Measurements from ENCODE around the gene ISL2.
"Not testable (repeated sequence)": the region's sequence is repeated elsewhere in the genome, so short reads cannot be mapped to it uniquely, and the experiment has no call there.

Gene ISL2

GRCh38 chr15:76336254-76337058 lies at the start of gene ISL2:
Gene ISL2, plus strand, starts transcription at chr15:76336773. Its CDS starts 111 bp downstream, at chr15:76336884.
- no peak for DNase-seq (ENCODE audit: low spot score)

- DNase-seq (ENCODE audit: low spot score): peak; percentile 47
Measured at GRCh38 chr15:76289582-76289981, 47.0 kb upstream of the ISL2 start.

- no peak for DNase-seq (ENCODE audit: low spot score)
Measured at GRCh38 chr15:76293361-76293760, 43.2 kb upstream of the ISL2 start.

- DNase-seq (ENCODE audit: low spot score): not testable (repeated sequence)
Measured at GRCh38 chr15:76294463-76294862, 42.1 kb upstream of the ISL2 start.

DNA sequence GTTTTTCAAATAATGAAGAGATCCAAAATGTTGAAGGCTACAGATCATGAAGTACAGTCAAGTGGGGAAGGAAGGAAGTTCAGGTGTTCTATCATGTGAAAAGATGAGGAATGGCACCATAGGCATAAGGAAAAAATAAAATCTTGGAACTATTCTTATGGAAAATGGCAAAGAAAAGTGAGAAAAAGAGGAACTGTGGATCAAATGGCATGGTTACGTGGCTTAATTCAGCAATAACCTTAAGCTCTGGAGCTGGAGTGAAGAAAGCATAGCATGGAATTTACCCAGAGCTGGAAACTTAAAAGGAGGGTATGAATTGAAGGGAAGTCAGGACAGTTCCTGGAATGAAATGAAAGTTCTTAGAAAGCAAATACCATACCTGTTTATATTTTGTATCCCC lies 39.7 kb upstream of the ISL2 start:
- no peak for DNase-seq (ENCODE audit: low spot score)

DNA sequence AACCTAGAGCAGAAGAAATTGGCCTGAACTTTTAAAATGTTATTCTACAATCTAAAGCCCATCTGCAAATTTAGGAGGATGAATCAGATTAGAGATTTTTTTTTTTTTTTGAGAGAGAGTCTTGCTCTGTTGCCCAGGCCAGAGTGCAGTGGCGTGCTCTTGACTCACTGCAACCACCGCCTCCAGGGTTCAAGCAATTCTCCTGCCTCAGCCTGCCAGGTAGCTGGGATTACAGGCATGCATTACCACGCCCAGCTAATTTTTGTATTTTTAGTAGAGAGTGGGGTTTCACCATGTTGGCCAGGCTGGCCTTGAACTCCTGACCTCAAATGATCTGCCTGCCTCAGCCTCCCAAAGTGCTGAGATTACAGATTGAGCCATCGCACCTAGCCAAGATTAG lies 38.6 kb upstream of the ISL2 start:
- DNase-seq (ENCODE audit: low spot score): not testable (repeated sequence)

DNA sequence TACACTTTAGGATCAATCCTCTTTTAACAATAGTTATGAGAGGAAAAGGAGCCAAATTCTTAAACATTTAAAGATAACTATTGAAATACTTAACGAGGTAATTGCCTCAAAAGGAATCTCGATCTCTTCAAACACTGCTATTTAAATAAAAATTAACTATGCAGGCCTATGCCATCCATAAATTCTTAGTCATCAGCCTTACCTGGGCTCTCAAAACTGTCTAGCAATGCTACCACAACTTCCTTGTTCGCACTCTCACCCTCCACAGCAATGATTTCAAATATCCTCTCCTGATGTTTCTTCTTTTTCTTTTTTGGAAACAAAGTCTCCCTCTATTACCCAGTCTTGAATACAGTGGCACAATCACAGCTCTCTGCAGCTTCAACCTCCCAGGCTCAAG lies 37.6 kb upstream of the ISL2 start:
- no peak for DNase-seq (ENCODE audit: low spot score)

GRCh38 chr15:76299786-76300185 lies 36.8 kb upstream of the ISL2 start:
- no peak for DNase-seq (ENCODE audit: low spot score)

- no peak for DNase-seq (ENCODE audit: low spot score)
Measured at GRCh38 chr15:76303909-76304308, 32.7 kb upstream of the ISL2 start.

DNA sequence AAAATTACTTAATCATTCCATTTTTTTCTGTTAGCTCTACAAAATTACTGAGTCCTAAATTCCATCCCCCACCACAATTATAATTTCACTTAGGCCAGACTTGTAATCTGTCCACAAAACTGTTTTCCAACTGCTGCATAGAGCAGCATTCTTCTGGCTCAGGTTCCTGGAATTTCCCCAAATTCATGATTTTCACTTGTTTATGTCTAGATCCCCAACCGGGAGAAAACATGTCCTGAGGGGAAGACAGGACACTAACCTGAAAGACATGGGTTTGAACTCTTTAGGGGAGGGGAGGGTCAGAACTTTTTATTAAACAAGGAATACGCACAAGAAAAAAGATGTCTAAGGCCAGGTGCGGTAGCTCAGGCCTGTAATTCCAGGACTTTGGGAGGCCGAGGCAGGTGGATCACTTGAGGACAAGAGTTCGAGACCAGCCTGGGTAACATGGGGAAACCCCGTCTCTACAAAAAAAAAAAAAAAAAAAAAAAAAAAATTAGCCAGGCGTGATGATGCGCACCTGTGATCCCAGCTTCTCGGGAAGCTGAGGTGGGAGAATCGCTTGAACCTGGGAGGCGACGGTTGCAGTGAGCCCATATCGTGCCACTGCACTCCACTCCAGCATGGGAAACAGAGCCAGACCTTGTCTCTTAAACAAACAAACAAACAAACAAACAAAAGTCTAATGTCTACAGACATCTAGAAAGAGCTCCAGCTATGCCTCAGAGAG lies 26.8 kb upstream of the ISL2 start:
- no peak for DNase-seq (ENCODE audit: low spot score)

DNA sequence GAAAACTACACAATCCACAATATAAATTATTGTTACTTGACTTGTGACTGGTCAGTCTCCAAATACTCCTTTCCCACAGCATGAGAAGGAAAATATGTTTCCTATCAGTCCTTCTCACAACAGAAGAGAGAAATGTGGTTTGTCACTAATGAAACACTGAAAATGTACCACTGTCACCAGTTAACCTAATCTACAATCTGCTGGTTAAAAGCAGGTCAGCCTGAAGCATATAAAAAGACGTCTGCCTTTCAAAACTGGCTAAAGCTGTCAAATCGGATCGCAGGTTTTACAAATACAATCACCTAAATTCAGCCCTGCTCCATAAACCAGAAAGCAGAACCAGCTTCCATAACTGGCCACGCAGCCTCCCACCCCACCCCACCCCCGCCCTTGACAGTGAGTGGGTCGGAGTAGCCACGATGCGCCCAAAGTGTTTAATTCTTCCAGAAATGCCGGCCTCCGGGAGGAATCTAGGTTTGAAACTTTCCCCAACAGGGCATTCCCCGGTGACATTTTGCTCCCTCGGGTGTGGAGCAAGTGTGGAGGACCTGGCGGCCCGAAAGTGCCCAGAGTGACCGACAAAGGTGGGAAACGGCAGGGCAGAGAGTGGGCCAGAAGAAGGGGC lies 26.0 kb upstream of the ISL2 start:
- peak; percentile 40 for DNase-seq (ENCODE audit: low spot score)

DNA sequence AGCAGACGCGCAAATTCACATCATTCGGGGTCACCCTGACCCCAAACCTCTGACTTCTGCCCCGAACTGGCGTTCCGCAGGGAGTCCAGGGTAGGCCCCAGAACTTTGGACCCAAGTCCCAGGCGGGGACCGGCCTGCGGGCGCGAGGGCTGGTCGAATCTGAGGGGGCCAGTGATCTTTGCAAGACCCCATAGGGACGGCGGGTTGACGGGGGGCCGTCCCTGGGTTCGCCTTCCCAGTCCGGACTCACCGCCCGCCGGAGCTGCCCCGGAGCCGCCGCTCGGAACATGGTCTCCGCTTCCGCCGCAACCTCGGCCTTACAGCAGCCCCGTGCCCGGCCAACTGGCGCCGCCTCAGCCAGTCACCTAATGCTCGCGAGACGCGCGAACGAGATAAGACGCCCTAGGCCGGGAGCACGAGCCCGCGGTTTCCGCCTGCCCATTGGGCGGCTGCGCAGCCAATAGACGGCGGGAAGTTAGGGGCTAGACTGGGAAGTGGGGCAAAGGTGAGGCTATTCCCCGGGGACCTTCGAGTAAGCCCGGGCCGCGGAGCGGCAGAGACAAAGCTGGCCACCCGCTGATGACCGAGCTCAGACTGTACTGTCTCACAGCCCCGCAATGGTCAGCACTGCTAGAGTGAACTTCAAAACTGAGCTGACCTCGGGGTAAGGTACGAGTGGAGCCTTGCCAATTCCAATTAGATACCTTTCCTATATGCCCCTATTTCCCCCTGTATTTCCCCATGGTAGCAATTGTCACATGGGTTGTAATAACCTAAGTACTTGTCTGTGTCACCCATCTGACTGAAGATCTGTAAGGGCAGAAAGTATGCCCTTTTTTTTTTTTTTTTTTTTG lies 25.2 kb upstream of the ISL2 start, which contains the start of gene ETFA:
Gene ETFA, minus strand, starts transcription at position 370 of the 854 bp plus-strand sequence. Its CDS starts 81 bp downstream, at position 289.
- peak; percentile 91 for DNase-seq (ENCODE audit: low spot score)

DNA sequence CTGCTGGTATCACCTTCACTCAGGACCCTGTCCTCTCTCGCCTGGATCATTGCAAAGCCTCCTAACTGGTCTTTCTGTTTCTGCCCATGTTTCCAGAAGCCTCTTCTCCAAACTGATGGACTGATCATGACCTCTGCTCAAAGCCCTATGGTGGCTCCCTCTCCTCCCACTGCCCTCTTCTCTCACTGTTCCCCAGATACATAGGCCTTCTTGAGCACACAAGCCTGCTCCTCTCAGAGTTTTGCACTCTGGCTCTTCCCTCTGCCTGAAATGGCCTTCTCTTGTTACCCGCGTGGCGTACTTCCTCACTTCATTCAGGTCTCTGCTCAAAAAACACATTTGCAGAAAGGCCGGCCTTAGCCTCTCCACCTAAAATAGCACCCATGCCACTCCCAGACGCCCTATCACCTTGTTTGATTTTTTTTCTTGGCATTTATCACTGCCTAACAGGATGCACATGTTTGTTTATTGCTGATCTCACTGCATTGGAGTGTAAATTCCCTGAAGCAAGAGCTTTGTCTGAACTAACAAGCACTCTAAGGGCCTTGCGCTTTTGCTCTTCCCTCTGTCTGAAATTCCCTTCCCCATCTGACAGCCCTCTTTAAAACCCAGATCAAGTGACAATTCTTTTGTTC lies 23.9 kb upstream of the ISL2 start:
- DNase-seq (ENCODE audit: low spot score): peak; percentile 20

GRCh38 chr15:76313175-76313567 lies 23.4 kb upstream of the ISL2 start:
- not testable (repeated sequence) for DNase-seq (ENCODE audit: low spot score)

DNA sequence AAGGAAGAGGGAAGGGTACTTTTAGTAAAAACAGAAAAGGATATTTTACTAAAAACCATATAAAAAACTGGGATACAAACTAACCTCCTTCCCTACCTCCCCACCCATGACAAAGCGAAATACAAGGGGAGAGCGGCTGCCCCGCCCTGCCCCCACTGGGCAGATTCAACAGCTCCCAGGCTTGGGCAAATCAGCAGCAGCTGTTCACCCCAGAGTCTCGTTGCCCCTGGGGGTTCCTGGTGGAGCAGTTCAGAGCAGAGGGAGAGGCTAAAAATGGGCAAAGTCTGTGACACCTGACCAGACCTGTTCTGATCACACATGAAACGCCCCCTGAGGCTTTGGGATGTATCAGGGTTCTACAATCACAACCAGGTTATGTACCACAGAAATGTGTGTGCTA lies 22.8 kb upstream of the ISL2 start:
- DNase-seq (ENCODE audit: low spot score): no peak

GRCh38 chr15:76320012-76320411 lies 16.6 kb upstream of the ISL2 start:
- DNase-seq (ENCODE audit: low spot score): no peak

GRCh38 chr15:76321171-76321570 lies 15.4 kb upstream of the ISL2 start:
- DNase-seq (ENCODE audit: low spot score): no peak

DNA sequence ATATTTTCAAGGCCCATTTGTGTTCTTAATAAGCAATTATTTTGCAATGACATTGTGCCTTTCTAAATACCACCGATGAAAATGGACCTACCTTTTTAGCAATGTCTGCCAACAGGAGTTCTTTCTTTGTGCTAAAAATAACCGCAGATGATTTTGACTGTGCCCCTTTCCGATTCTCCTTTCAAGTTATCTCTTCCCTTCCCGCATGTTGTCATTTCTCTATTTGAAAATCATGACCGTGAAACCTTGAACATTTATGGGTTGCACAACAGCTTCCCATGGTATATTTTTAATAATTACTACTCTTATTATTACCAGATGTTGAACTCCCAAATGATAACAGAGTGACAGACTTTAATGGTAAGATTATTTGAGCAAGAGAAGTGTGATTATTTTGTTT lies 15.0 kb upstream of the ISL2 start:
- no peak for DNase-seq (ENCODE audit: low spot score)

- no peak for DNase-seq (ENCODE audit: low spot score)
Measured at GRCh38 chr15:76324066-76324465, 12.5 kb upstream of the ISL2 start.

DNA sequence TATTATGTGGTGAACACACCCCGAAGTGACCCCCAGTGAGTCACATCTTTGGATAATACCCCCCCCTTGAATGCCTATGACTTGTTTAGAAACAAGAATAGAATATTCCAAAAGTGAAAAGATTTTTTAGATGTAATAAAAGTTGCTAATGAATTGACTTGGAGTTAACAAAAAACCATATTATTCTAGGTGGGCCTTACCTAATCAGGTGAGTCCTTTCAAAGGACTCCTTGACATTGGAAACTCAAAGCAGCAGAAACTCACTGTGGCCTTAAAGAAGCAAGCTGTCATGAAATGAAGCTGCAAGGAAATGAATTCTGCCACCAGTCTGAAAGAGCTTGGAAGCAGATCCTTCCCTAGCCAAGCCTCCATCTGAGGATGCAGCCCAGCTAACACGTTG lies 10.9 kb upstream of the ISL2 start:
- DNase-seq (ENCODE audit: low spot score): no peak
